OCI-LY7 (cell line): ENCODE results near the gene ETFBKMT. TPM values are rescaled to one million over a fixed set of nuclear protein-coding genes. Genes with fewer than 3 reads are reported as not detected.

ENCODE experiments used
- BruUV-seq: library from RNA; stranded (reverse); fragments of 400-500 nt; replicated peaks from 2 replicates; lab custom pipeline; 2021; lab: Mats Ljungman, UMichigan
- CTCF ChIA-PET: fragments of 300-600 bp; sonication (Branson Sonifier 250); formaldehyde crosslinking; loops from one replicate; lab custom pipeline; 2022; ENCODE audit warnings: antibody characterized with exemption; ENCODE audit not compliant: unreplicated experiment; lab: Charles Lee
- POLR2A ChIA-PET: fragments of 300-600 bp; sonication (Branson Sonifier 250); formaldehyde crosslinking; loops from one replicate; lab custom pipeline; 2022; ENCODE audit warnings: antibody characterized with exemption; lab: Charles Lee
- DNase-seq: peaks from one replicate; pipeline ENCODE4 v3.0.0-alpha.2; 2015; ENCODE audit warnings: low spot score
- H2AFZ ChIP-seq: fragments of 200-600 bp; sonication (generic), shearing (Covaris generic); 2 replicates; pipeline ENCODE4 v1.6.1; 2014; ENCODE audit warnings: mild to moderate bottlenecking, antibody characterized with exemption, low read length, moderate library complexity
- H3K27ac ChIP-seq: fragments of 200-600 bp; sonication (generic); 2 replicates; pipeline ENCODE4 v1.5.1; 2014; ENCODE audit warnings: mixed run types, low read depth, mild to moderate bottlenecking, moderate library complexity, low read length, inconsistent platforms; ENCODE audit not compliant: poor library complexity, severe bottlenecking
- H3K36me3 ChIP-seq: fragments of 200-600 bp; sonication (generic); 2 replicates; pipeline ENCODE4 v1.6.1; 2014; ENCODE audit warnings: mild to moderate bottlenecking, antibody characterized with exemption, low read length, moderate library complexity, mixed read lengths; ENCODE audit not compliant: insufficient read depth
- H3K4me1 ChIP-seq: fragments of 200-600 bp; sonication (generic); 2 replicates; pipeline ENCODE4 v1.5.1; 2014; ENCODE audit warnings: mild to moderate bottlenecking, low read length; ENCODE audit not compliant: insufficient read depth, poor library complexity, severe bottlenecking
- H3K4me2 ChIP-seq: fragments of 200-600 bp; sonication (generic); 2 replicates; pipeline ENCODE4 v1.6.1; 2014; ENCODE audit warnings: mild to moderate bottlenecking, low read length
- H3K4me3 ChIP-seq: fragments of 200-600 bp; sonication (generic); 2 replicates; pipeline ENCODE4 v1.5.1; 2014; ENCODE audit warnings: mild to moderate bottlenecking, low read depth, low read length; ENCODE audit not compliant: poor library complexity, severe bottlenecking
- H3K79me2 ChIP-seq: fragments of 200-600 bp; sonication (generic); 2 replicates; pipeline ENCODE4 v1.6.1; 2016; ENCODE audit warnings: low read depth, mild to moderate bottlenecking, low read length, moderate library complexity, mixed read lengths; ENCODE audit not compliant: insufficient read depth
- H3K9me2 ChIP-seq: fragments of 200-600 bp; sonication (generic); 2 replicates; pipeline ENCODE4 v1.6.1; 2016; ENCODE audit warnings: mild to moderate bottlenecking, low read length, mixed read lengths; ENCODE audit not compliant: insufficient read depth
- H3K9me3 ChIP-seq: fragments of 200-600 bp; sonication (generic); 2 replicates; pipeline ENCODE4 v1.6.1; 2014; ENCODE audit warnings: mild to moderate bottlenecking, mixed run types, low read length, mixed read lengths
- H4K20me1 ChIP-seq: fragments of 200-600 bp; sonication (generic); 2 replicates; pipeline ENCODE4 v1.6.1; 2014; ENCODE audit warnings: mild to moderate bottlenecking, antibody characterized with exemption, low read length, moderate library complexity, mixed read lengths; ENCODE audit not compliant: insufficient read depth
- CTCF ChIP-seq: fragments of 200-600 bp; sonication (generic); conservative IDR thresholded peaks from 2 replicates; pipeline ENCODE4 v1.5.1; 2014; ENCODE audit warnings: mild to moderate bottlenecking, antibody characterized with exemption, low read length, moderate library complexity, mixed read lengths
- EZH2phosphoT487 ChIP-seq: fragments of 200-600 bp; sonication (generic); IDR thresholded peaks from 2 replicates; pipeline ENCODE4 v1.6.1; 2018; ENCODE audit warnings: low read depth, borderline replicate concordance, mild to moderate bottlenecking, mixed run types, antibody characterized with exemption, low read length, moderate library complexity, mixed read lengths
- intact Hi-C: fragments of 100-400 bp; cut with micrococcal nuclease; formaldehyde crosslinking; loops from one replicate; pipeline ENCODE4 v1.10.0; 2022; ENCODE audit not compliant: unreplicated experiment
- total RNA-seq, 2 experiments: library from RNA; depleted of rRNA in 1 of 2; stranded (reverse); fragments of >200 nt in 1 of 2; shearing (Covaris generic) in 1 of 2; gene quantifications; 2 replicates each; pipeline ENCODE4 v1.2.3, GENCODE V29; 2014 to 2022

The ETFBKMT gene
- total RNA-seq, 2 experiments from 2014 or later, result 0.92 to 2.8 TPM

DNA sequence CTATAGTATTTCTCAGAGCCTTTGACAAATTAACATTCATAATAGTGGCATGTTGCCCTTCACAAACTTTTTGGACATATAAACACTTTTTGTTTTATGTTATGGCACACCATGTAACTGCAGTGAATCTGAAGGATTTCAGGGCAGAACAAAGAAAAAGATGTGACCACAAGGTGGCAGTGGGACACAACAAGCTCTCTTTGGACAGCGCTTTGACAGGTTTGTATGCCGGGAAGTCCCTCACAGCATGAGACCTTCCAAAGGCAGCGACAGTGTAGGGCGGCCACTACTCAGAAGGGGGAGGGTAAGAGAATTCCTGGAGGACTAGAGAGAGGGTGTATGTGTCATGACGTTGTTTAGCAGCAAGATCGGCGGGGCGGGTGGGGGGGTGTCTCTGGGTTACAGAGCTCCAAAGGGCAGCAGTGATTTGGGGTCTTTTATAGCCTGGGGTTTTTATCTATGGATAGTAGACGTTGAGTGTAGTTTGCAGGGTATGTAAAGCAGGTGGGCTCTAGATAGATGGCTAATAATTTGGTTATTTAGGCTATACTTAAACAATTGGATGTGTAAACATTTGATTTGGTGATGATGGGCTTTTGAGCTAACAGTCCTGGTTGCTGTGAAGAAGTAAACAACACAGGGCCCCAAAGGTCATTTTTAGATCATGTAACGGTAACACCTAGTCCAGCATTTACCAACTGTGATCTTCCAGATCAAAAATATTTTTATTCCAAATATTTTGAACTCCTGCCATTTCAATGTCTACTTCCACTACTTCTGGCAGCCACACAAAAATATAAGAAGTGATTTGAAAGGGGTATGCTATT lies 22.9 kb downstream of the ETFBKMT start:
- ChIA-PET POLR2A (interaction anchor here (0.6 to 2.0 kb wide), 11 partner anchors 25 to 579 kb away, joined by 3 to 4 read pairs (median 3); partner anchors contain the start of gene AMN1), CTCF (interaction anchor here (0.6 to 1.2 kb wide), 4 partner anchors 20 to 208 kb away, joined by 3 to 4 read pairs (median 3); no protein-coding TSS in a partner anchor)
- H3K27ac ChIP-seq, result peak overlapping the region; percentile 56
- H3K36me3 ChIP-seq, result peaks cover 39% of the 10 kb centered on the region
- no peaks in the 10 kb centered on the region for H4K20me1 ChIP-seq
- no peaks in the 10 kb centered on the region for H3K79me2 ChIP-seq
- no peaks in the 10 kb centered on the region for H3K9me2 ChIP-seq
- peak; percentile 95 for DNase-seq
- H3K4me2 ChIP-seq, result peak overlapping the region; percentile 50
- intact Hi-C loops, result loop anchor here (1.0 to 2.0 kb wide), 8 partner anchors 46 to 620 kb away; partner anchors contain the start of genes BICD1 and RESF1
- no peak overlapping the region for H3K4me3 ChIP-seq
- H2AFZ ChIP-seq, result peak overlapping the region; percentile 70; the same call in 1 of the 2 replicates
- peaks cover 34% of the 10 kb centered on the region for H3K4me1 ChIP-seq
- no TSS peak for BruUV-seq
- H3K9me3 ChIP-seq, result peaks cover 19% of the 10 kb centered on the region
- TF ChIP-seq CTCF, result peak; percentile 92
- TF ChIP-seq EZH2phosphoT487, result no peak

GRCh38 chr12:31685801-31686200 lies 26.3 kb downstream of the ETFBKMT start:
- Histone ChIP-seq H3K4me3 (no peak overlapping the region), H3K79me2 (no peaks in the 10 kb centered on the region), H3K4me2 (peak overlapping the region; percentile 58; the same call in 1 of the 2 replicates), H3K36me3 (peaks cover 57% of the 10 kb centered on the region), H3K4me1 (peaks cover 38% of the 10 kb centered on the region), H2AFZ (no peak overlapping the region; the same call in 1 of the 2 replicates), H4K20me1 (no peaks in the 10 kb centered on the region), H3K9me2 (no peaks in the 10 kb centered on the region), H3K27ac (peak overlapping the region; percentile 83), H3K9me3 (peaks cover 27% of the 10 kb centered on the region)
- TF ChIP-seq CTCF (no peak), EZH2phosphoT487 (no peak)
- DNase-seq, result no peak
- no TSS peak for BruUV-seq
- intact Hi-C loops, result loop anchor here (1.0 kb wide), 1 partner anchor 616 kb away; no protein-coding TSS in a partner anchor
- CTCF ChIA-PET, result no interaction called here
- POLR2A ChIA-PET, result interaction anchor here (0.6 to 1.7 kb wide), 7 partner anchors 52 to 690 kb away, joined by 3 to 4 read pairs (median 3); no protein-coding TSS in a partner anchor
